Tibial nerve (tissue), 4 donors: Measurements from ENCODE around the gene DGKK. TPM values are rescaled to one million over a fixed set of nuclear protein-coding genes. Genes with fewer than 3 reads are reported as not detected.

Source experiments
- DNase-seq, 2 donors: peaks; one replicate each; pipeline ENCODE4 v3.0.0-alpha.2; 2019; ENCODE audit warnings: low spot score in 2 of 2
- H3K27ac ChIP-seq, 4 donors: fragments of 200-600 bp; sonication (generic) in 3 of 4; one replicate each; pipeline ENCODE4 v1.5.1; 2017 to 2019; ENCODE audit warnings: mild to moderate bottlenecking in 1 of 4
- H3K27me3 ChIP-seq, 2 donors: fragments of 200-600 bp; sonication (generic) in 1 of 2; one replicate each; pipeline versions ENCODE4 v1.5.1 to v1.6.0; 2017 to 2019
- H3K36me3 ChIP-seq, 3 donors: fragments of 200-600 bp; sonication (generic); one replicate each; pipeline ENCODE4 v1.5.1; 2018 to 2019
- H3K4me1 ChIP-seq, 4 donors: fragments of 200-600 bp; sonication (generic) in 3 of 4; one replicate each; pipeline ENCODE4 v1.5.1; 2017 to 2019
- H3K4me3 ChIP-seq, 4 donors: fragments of 200-600 bp; sonication (generic) in 3 of 4; one replicate each; pipeline ENCODE4 v1.5.1; 2017 to 2019; ENCODE audit warnings: mild to moderate bottlenecking in 1 of 4, moderate library complexity in 1 of 4
- H3K9me3 ChIP-seq, 4 donors: fragments of 200-600 bp; sonication (generic) in 3 of 4; one replicate each; pipeline ENCODE4 v1.5.1; 2017 to 2019
- EP300 ChIP-seq, 2 donors: sonication (generic); formaldehyde crosslinking; IDR thresholded peaks; one replicate each; pipeline ENCODE4 v1.6.1; 2017; ENCODE audit warnings: antibody characterized with exemption in 2 of 2, mild to moderate bottlenecking in 1 of 2
- POLR2A ChIP-seq, 2 donors: fragments of 450-650 bp; IDR thresholded peaks; one replicate each; pipeline ENCODE4 v1.6.1; 2017; ENCODE audit warnings: antibody characterized with exemption in 2 of 2, mild to moderate bottlenecking in 2 of 2, moderate library complexity in 2 of 2
- WGBS, 2 donors: methylation state at CpG; one replicate each; pipeline ENCODE4 v1.1.5; 2018; 5-methylcytosine and 5-hydroxymethylcytosine counted together
- total RNA-seq, 4 donors: library from RNA; depleted of rRNA; stranded (reverse); fragments of >200 nt; gene quantifications; one replicate each; pipeline ENCODE4 v1.1.0, GENCODE V29; 2016
- TF ChIP-seq, protein P1 (sequence below), 5 experiments: fragments of 200-600 bp in 3 of 5; fragments of 450-650 bp in 2 of 5; sonication (generic) in 3 of 5; IDR thresholded peaks; one replicate each; pipeline ENCODE4 v1.5.1; 2016 to 2019; ENCODE audit warnings: antibody characterized with exemption in 5 of 5, mild to moderate bottlenecking in 3 of 5, moderate library complexity in 2 of 5

Gene DGKK
- total RNA-seq, 4 donors from 2014 or later: not detected

DNA sequence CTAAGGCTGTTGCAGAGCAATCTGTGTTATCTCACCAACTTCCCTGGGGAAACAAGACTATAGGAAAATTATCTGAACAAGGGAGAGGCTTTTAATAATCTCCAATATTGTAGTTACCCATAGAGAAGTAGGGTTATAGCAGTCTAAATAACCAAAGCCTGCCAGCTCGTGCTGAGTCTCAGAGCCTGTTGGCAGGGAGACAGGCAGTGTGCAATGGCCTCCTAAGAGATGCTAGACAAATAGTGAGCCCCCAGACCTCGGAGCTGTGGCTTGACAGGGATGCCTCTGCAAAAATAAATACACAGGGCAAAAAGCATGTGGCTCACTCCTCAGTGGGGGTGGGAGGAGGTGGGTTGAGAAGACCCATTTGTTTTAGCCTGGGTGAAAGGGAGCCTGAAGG is 76.7 kb downstream of the DGKK start:
- TF ChIP-seq EP300 (IDR thresholded peaks at IDR 0.05): no peak
- TF ChIP-seq POLR2A (IDR thresholded peaks at IDR 0.05): no peak
- TF ChIP-seq, protein P1, sequence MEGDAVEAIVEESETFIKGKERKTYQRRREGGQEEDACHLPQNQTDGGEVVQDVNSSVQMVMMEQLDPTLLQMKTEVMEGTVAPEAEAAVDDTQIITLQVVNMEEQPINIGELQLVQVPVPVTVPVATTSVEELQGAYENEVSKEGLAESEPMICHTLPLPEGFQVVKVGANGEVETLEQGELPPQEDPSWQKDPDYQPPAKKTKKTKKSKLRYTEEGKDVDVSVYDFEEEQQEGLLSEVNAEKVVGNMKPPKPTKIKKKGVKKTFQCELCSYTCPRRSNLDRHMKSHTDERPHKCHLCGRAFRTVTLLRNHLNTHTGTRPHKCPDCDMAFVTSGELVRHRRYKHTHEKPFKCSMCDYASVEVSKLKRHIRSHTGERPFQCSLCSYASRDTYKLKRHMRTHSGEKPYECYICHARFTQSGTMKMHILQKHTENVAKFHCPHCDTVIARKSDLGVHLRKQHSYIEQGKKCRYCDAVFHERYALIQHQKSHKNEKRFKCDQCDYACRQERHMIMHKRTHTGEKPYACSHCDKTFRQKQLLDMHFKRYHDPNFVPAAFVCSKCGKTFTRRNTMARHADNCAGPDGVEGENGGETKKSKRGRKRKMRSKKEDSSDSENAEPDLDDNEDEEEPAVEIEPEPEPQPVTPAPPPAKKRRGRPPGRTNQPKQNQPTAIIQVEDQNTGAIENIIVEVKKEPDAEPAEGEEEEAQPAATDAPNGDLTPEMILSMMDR (IDR thresholded peaks at IDR 0.05): no peak
- H3K27ac ChIP-seq: no peak overlapping the region
- H3K27me3 ChIP-seq: peaks cover 0 to 4% of the 10 kb centered on the region in 2 donors

DNA sequence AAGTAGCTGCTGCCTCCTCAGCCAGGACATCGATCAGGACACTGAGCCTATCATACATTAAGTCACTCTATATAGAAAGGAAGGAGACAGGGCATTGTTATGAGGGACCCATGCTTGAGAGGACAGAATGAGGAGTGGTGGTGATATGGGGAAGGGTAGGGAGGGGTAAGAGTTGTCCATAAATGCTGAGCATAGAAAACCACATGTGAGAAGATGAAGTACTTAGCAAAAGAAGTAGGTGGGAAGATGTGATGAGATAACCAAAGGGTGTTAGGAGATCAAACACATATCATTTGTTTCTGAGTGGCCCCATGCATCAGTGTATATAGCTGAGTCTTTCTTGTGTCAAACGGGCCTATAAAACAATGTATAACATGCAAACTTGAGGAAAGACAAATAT is 84.1 kb downstream of the DGKK start:
- no peaks in the 10 kb centered on the region for H3K4me1 ChIP-seq
- 76 to 79% methylated on average over 2 of the region's 2 CpGs for WGBS, 2 donors
- DNase-seq: no peak
- no peak overlapping the region for H3K27ac ChIP-seq
- no peak overlapping the region for H3K4me3 ChIP-seq
- no peaks in the 10 kb centered on the region for H3K9me3 ChIP-seq
- H3K36me3 ChIP-seq: no peaks in the 10 kb centered on the region
- TF ChIP-seq, protein P1 (IDR thresholded peaks at IDR 0.05): no peak
- H3K27me3 ChIP-seq: no peaks in the 10 kb centered on the region

More for the DNA sequence above, 76.7 kb downstream of the DGKK start:
- Histone ChIP-seq H3K36me3 (no peaks in the 10 kb centered on the region), H3K4me3 (no peak overlapping the region), H3K4me1 (no peaks in the 10 kb centered on the region), H3K9me3 (no peaks in the 10 kb centered on the region)
- 29 to 35% methylated on average over 2 of the region's 2 CpGs for WGBS, 2 donors
- DNase-seq: no peak

DNA sequence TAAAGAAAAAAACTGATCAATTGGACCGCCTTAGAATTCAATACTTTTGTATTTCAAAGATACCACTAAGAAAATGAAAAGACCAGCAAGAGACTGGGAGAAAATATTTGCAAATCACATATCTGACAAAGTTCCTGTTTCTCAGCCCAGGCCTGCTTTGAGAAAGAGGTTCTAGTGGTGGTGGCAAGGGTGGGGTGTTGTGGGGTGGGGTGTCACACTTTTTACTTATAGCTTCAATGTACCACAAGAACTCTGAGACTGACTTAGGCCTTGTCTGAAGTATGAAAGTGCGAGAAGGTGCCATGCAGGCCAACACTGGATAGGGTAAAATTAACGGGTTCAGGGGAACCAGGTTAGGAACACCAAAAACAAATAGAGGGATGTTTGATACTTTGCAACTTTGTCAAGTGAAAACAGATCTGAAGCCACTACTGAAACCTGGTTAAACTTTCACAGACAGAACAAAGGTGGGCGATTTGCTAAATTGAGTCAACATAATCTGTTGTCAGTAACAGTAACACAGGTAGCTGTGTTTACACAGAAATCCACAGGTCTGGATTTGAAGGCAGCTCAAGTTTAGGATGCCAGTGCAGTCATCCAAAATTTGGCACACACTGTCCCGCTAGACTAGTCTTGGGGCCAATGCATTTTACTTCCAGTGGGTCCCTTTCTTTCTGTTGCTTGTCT is 88.8 kb downstream of the DGKK start:
- Histone ChIP-seq H3K9me3 (no peaks in the 10 kb centered on the region), H3K36me3 (no peaks in the 10 kb centered on the region), H3K27me3 (no peaks in the 10 kb centered on the region), H3K27ac (no peak overlapping the region), H3K4me1 (no peaks in the 10 kb centered on the region), H3K4me3 (no peak overlapping the region)
- DNase-seq: no peak
- TF ChIP-seq, protein P1 (IDR thresholded peaks at IDR 0.05): no peak
- TF ChIP-seq EP300 (IDR thresholded peaks at IDR 0.05): no peak
- no peak for TF ChIP-seq POLR2A (IDR thresholded peaks at IDR 0.05)
- WGBS, 2 donors: 71 to 90% methylated on average over 5 of the region's 5 CpGs

DNA sequence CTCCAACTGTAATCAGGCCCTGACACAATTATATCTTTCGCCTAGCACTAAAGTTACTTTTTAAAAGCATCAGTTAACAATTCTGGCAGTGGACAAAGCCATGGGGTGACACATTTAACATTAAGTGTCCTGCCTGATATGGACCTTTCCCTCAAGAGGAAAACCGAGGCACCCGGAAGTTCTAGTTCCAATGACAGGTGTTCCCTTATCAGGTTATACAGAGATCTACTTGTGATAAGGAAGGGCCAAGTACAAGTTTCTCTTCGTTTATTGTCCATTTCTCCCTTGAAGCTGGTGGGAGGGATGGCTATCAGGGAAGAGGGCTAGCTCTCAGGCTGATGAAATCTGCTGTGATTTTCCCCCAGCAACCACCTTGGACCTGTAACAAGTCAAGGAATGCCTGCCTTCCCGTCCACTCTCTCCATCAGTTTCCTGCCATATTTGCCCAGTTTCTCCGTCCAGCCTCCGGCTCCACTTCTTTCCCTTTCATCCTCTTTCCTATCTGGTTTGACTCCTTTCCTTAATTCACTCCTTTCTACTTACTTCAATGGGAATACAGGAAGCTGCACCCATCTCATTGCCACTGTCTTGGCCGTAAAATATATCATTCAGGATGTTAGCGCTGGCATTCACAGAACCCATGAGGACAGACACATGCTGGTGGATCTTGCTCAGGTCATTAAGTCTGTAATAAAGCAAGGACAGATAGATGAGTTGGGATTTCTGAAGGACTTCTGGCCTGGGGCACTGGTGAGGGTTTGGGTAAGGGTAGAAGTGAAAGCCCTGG is 95.0 kb downstream of the DGKK start:
- Histone ChIP-seq H3K27ac (no peak overlapping the region), H3K27me3 (no peaks in the 10 kb centered on the region), H3K9me3 (no peaks in the 10 kb centered on the region), H3K36me3 (no peaks in the 10 kb centered on the region), H3K4me3 (no peak overlapping the region), H3K4me1 (no peaks in the 10 kb centered on the region)
- TF ChIP-seq, protein P1 (IDR thresholded peaks at IDR 0.05): no peak
- DNase-seq: no peak
- WGBS, 2 donors: 84 to 90% methylated on average over 9 of the region's 9 CpGs

DNA sequence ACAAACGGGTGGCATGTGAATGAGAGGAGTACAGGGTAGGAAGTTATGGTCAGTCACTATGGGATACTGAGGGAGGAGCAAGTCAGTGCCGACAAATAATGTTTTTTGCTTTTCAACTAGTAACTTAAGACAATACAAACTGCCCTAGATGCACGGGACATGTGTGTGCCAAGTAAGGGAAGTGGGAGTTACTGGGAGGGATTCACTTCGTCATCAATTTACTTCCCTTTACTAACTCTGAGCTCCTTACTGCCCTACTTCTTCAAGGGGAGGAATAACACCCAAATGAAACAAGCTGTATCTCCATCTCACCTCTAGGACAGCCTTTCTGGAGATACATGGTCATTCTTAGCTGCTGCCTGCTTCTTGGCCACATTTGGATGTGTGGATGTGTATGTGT is 97.7 kb downstream of the DGKK start:
- DNase-seq: no peak
- 66 to 69% methylated on average over 4 of the region's 4 CpGs for WGBS, 2 donors
- no peak overlapping the region for H3K27ac ChIP-seq
- no peak overlapping the region for H3K4me3 ChIP-seq
- no peaks in the 10 kb centered on the region for H3K9me3 ChIP-seq
- H3K36me3 ChIP-seq: no peaks in the 10 kb centered on the region
- H3K4me1 ChIP-seq: no peaks in the 10 kb centered on the region
- TF ChIP-seq POLR2A (IDR thresholded peaks at IDR 0.05) (no peak), EP300 (IDR thresholded peaks at IDR 0.05) (no peak)
- TF ChIP-seq, protein P1 (IDR thresholded peaks at IDR 0.05): no peak
- peaks cover 0 to 3% of the 10 kb centered on the region in 2 donors for H3K27me3 ChIP-seq
